ENCODE results near the gene ERC2.

ERC2 gene

DNA sequence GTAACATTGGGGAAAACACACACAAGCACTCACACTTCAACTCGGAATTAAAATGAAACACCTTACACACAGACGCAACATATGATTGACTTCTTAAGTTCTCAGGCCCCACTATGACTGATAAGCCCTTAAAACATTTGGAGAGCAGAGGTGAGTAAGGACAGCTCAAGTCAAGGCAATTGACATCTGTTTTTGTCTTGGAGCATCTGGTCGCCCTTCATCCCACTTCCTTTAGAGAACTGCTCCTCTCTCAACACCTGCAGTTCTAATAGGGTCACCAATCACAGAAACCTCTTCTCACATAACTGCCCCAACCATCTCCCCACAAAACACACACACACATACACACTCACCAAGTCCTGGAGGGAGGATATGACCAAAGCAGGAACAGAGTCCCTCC lies 43.4 kb downstream of the ERC2 start:
- no peak for DNase-seq (ENCODE audit: low read depth in 2 of 2)

DNA sequence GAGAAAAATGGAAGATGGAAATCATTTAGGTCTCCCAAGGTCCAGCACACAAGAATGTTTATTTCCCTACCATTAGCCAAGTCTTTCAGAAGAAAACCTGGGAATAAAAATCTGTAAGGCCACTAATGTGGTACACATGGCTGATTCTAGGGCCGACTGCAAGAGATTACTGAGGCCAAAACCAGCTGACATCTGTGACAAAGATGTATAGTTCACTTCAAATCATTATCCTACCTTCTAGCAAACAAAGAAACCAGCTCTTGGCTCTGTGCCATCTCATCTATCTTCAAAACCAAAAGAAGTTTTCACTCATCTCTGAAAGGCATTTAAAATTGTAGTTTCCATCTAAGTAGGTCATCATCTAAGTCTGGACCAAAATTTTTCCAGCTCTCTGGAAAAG lies 43.9 kb downstream of the ERC2 start:
- no peak for DNase-seq (ENCODE audit: low read depth in 2 of 2)

DNA sequence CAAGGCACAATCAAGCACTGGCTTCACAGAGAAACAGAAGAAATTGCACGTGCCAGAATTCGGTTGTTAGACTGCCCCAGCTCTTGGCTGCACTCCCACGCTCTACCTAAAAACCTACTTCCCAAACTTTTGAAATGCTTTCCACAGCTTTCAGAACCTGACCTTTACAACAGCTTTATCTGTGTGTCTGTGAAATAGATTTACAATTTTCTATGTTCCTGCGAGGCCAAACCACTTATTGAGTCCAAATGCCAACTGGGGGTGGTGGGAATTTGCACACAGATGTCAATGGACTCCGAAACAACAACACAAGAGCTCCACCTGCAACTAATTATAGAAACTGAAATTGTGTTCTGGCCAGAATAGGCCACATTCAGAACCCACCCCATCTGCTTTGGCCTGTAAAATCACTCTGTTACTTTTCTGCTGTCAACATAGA lies 44.6 kb downstream of the ERC2 start:
- no peak for DNase-seq (ENCODE audit: low read depth in 2 of 2)

DNA sequence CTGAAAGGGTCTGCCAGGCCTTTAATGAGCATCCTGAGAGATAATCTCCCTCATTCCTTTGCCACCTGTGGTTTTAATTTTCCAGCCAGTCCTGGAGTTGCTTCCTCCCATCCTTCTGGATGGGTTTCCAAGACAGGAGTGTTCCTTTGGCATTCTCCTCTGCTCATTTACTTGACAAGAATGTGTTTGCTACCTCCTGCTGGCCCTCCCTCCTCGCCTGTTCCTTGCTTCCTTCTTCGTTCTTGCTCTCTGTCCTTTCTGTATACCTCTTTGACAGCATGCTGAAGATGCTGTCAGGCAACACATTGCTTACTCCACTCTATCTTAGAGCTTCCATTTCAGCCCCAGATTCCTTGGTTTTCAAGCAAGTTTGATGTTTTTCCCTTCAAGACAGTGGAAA lies 46.0 kb downstream of the ERC2 start:
- DNase-seq (ENCODE audit: low read depth in 2 of 2) = no peak

DNA sequence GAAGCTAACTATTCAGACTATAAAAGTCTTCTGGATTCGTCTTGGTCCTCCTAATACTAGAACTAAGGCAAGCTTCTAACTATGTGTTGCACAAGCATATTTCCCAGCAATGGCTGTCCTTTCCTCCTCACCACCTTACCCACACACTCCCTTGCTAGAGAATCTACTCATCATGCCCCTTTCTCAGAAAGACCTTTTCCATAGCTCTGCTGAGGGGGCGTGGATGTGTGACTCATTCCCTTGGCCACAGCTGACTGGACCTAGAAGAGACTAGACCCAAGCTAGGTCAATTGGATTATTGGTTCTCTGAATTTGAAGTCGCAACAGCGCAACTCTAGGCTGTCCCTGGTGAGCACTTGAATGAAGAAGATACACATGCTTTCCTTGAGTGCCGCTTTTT lies 47.1 kb downstream of the ERC2 start:
- no peak for DNase-seq (ENCODE audit: low read depth in 2 of 2)

DNA sequence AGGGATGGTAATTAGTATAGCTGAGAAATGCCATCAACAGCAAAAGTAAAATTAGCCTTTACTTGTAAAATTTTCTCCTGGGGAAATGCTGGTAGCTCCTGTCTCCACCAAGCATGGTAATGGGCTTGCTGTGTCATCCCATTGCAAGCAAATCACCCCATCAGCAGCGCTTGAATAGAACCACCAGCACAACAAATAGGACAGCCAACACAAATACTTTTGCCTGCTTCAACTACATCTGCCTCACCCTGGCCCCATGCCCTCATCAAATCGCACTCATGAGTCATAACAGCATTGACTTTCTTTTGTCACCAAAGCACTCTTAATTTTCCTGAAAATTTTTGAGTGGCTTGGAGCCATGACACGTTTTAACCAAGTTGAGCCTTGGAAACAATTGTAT lies 52.6 kb downstream of the ERC2 start:
- no peak for DNase-seq (ENCODE audit: low read depth in 2 of 2)

DNA sequence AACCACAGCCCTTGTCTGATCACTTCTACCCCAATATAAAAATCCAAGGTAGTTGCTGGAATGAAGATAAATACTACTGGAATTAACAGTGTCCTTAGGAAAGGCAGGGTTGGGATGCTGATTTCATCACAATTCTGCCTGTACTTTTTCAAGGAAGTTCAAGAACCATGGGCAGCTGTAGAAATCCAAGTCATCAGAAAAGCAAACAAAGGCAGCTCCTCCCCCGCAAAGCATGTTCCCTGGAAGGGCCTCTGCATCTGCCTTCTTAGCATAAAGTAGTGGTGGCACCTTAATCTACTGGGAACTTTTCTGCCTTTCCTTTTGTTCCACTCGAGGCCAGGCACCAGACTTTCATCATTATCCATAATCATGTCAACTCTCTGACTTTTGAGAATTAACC lies 54.4 kb downstream of the ERC2 start:
- no peak for DNase-seq (ENCODE audit: low read depth in 2 of 2)

DNA sequence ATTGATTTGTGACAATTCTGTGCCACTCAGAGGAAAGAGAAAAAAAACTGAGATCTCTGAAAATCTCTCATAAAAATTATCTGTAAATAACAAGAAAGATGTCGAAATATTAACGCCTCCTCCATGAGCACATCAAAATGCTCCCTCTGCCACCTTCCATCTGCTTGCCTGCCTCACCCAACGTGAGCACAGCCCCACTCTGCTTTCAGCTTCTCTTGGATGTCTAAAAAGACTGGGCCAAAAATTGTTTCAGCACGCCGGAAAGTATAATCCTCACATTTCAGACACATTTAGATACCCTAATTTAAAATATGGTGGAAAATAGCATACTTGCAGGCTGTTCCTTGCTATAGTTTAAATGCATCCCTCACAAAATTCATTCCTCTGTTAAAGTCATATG lies 57.1 kb downstream of the ERC2 start:
- no peak for DNase-seq (ENCODE audit: low read depth in 2 of 2)

DNA sequence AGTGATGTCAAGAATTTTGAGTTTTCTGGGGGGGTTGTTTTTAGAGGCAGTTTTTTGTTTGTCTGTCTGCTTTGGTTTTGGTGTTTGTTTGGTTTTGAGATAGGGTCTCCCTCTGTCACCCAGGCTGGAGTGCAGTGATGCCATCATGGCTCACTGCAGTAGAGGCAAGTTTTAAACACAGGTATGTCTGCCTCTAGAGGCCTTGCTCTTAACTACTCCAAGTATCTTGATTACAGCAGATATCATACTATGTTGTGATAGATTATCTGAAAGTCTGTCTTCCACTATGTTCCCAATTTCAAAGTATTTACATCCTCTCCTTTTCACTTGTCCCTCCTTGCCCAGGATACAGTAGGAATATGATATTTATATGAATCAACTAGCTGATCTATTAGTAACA lies 57.7 kb downstream of the ERC2 start:
- no peak for DNase-seq (ENCODE audit: low read depth in 2 of 2)

DNA sequence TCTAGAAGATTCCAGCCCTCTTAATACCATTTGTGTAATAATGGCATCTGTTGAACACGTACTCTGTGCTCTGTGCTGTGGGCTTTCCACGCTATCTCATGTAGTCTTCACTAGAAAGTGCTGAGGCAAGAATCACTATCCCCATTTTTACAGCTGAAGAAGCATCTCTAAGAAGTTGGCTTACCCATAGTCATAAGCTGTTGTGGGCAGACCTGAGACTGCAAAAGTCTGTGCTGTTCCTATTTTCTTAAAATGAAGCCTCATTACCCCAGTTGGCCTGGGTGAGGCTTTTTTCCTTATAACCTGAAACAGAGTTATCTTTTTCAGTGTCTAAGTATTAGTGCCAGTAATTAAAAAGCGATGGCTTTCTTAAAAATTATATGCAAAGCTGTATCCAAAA lies 58.5 kb downstream of the ERC2 start:
- DNase-seq (ENCODE audit: low read depth in 2 of 2) = no peak

DNA sequence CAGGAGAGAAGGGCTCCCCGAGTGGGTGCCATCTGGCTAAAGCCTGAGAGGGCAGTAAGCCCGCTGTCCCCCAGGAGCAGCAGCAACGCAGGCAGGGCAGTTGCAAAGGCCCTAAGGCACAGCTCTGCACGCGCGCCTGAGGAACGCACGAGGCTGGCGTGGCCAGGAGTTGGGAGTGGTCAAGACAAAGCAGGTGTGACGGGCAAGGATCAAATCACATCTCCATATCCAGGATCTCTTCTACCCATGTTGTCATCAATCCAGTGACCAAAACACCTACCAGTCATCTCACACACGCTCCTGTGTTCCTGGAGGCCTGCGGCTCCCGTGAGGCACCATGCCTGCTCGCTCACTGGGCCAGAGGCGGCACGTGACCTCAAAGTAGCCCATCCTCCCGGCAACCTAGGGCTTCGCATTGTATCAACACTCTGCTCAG lies 59.5 kb downstream of the ERC2 start:
- DNase-seq (ENCODE audit: low read depth in 2 of 2) = no peak

DNA sequence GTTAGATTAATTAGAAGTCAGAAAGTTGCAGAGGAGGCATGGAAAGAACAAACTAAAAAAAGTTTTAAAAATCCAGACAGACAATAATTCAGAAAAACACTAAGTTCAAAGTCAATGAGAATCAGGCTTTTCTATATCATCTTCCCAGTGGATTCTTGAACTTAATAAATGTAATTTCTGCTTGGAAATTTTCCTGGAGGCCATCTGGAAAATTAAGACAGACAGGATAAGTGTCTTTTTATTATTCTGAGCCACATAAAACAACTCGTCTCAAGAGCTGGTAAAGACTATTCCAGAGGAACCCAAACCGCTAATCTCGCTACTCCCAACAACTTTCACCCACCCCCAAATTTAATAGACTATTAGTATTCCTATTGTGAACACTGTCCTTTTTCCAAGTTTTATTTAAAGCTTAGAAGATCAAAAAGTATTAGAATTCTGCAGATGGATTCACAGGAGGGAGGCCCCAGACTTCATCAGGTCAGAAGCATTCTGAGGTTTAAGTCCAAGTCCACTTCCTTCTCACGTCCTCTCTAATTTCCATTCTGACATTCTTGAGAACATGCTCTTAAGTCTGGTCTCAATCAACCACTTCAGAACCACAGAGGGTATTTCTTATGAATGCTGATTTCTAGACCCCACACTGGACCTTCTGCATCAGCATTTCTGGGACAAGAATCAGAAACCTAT lies 61.3 kb downstream of the ERC2 start:
- no peak for DNase-seq (ENCODE audit: low read depth in 2 of 2)

DNA sequence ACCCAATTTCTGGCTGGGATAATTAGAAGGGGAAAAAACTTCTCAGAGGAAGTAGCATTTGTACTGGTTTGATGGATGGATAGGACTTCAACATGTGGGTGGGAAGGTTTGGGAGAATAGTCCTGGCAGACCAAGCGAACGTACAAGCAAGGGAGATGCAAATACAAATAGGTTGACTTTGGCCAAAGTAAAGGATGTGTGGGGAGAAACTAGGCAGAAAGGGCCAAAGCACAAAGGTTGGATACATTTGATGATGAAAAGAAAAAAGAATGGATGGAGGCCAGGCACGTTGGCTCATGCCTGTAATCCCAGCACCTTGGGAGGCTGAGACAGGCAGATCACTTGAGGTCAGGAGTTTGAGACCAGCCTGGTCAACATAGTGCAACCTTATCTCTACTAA lies 63.4 kb downstream of the ERC2 start:
- DNase-seq (ENCODE audit: low read depth in 2 of 2) = no peak

DNA sequence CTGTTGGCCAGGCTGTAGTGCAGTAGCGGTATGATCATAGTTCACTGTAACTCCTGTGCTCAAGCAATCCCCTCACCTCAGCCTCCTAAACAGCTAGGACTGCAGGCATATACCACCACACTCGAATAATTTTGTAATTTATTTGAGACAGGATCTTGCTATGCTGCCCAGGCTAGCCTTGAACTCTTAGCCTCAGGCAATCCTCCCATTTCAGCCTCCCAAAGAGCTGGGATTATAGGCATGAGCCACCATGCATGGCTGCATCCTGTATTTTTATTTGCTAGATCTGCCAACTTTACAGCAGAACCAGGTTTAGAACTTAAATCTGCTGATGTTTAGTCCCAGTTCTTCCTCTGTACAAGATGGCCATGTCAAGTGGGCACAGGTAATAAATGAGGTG lies 69.6 kb downstream of the ERC2 start:
- no peak for DNase-seq (ENCODE audit: low read depth in 2 of 2)

DNA sequence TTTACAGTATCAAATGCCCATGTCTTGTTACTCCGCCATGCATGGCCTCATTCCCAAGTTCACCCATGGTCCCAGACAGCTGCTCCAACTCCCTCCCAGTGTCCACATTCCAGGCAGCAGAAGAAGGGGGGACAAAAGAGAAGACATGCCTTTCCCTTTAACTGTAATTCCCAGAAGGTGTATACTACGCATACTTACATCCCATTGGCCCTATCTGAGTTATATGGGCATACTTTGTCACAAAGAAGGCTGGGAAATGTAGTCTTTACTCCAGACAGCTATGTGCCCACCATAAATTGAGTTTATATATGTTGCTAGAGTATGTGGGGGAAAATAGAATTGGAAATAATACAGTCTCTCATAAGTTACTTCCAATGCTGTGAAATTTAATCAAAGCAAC lies 70.5 kb downstream of the ERC2 start:
- no peak for DNase-seq (ENCODE audit: low read depth in 2 of 2)

DNA sequence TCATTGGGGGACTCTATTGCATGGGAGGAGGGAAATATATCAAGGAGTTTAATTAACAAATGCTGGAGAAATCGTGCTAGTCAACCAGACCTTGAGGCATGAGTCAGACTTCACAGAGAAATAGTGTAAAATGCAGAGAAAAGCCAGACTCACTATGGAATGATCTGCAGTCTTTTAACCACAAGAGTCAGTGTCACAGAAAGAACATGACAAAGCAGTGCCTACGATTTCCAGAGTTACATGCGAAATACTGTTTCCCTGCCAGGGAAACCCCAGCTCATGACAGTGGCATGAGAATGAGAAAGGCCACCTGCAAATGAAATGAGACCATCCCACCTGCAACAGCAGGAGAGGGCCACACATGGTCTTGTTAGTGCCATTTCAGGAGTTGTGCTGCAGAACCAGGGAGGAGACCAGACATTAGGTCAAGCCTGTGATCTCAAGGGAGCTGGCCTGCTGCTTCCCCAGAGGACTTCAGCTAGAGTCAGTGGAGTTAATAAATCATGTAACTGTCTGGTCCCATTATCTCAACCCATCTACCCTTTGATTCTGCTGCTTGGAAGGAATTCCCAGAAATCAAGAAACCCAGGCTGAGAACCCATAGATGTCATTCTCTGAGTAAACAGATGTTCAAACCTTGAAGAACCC lies 79.0 kb downstream of the ERC2 start:
- no peak for DNase-seq (ENCODE audit: low read depth in 2 of 2)

DNA sequence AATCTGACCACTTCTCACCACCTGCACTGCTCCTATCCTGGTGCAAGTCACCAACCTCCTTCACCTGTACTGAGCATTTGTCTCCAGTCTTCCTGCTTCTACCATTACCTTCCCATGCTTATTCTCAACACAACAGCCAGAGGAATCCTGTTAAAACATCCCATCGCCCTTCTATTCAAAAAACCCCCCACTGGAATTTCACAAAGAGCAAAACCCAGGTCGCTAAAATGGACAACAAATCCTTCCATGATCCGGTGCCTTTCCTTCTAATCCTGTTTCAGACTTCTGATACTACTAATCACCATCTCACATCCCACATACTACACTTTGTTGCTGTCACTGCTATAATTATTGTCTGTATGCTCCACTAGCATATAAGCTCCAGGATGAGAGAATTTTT lies 85.2 kb downstream of the ERC2 start:
- no peak for DNase-seq (ENCODE audit: low read depth in 2 of 2)

DNA sequence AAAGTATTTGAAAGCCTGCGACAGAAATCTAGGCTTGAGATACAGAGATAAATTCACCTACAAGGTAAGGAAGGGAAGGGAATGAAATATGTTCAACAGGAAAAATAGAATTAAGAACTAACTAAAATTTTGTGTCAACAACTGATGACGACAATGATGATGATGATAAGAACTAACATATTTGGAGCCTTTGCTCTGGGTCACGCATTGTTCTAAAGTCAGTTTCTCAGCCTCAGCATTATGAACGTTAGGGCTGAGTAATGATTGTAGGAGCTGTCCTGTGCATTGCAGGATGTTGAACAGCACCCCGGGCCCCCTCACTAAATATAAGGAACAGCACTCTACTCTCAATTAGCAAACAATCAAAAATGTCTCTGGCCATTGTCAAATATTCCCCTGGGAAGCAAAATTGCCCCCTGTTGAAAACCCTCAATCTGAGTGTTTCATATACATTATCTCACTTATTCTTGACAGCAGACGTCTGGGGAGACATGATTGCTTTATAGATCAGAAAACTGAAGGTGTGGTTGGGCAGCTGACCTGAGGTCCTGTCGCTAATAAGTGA lies 88.5 kb downstream of the ERC2 start:
- no peak for DNase-seq (ENCODE audit: low read depth in 2 of 2)

DNA sequence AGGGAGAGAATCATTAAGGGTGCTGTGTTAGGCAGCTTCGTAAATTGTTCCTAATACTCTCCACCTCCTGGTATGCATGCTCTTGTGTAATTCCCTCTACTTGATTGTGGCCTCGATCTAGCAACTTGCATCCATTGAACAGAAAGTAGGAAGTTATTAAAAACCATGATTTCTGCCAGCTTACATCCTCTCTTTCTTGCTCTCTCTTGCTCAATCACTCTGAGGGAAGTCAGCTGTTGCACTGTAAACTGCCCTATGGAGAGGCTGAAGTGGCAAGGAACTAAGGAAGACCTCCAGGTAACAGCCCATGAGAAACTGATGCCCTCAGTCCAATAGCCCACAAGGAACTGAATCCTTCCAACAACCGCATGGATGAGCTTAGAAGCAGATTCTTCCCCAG lies 92.6 kb downstream of the ERC2 start:
- DNase-seq (ENCODE audit: low read depth in 2 of 2) = no peak

DNA sequence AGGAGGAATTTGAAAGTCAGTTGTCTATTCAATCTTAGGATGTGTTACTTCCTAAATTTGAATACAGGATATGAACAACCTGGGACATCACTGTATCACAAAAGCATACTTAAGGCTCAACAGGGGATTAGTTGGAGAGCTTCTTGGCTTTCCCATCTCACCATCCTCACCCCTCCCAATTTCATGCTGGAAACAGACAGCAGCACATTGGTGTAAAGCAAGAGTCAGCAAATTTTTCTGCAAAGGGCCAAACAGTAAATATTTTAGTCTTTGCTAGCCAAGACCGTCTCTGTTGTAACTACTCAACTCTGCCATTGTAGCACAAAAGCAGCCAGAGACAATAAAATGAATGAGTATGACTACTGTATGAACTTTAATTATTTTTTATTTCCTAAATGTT lies 94.9 kb downstream of the ERC2 start:
- no peak for DNase-seq (ENCODE audit: low read depth in 2 of 2)

DNA sequence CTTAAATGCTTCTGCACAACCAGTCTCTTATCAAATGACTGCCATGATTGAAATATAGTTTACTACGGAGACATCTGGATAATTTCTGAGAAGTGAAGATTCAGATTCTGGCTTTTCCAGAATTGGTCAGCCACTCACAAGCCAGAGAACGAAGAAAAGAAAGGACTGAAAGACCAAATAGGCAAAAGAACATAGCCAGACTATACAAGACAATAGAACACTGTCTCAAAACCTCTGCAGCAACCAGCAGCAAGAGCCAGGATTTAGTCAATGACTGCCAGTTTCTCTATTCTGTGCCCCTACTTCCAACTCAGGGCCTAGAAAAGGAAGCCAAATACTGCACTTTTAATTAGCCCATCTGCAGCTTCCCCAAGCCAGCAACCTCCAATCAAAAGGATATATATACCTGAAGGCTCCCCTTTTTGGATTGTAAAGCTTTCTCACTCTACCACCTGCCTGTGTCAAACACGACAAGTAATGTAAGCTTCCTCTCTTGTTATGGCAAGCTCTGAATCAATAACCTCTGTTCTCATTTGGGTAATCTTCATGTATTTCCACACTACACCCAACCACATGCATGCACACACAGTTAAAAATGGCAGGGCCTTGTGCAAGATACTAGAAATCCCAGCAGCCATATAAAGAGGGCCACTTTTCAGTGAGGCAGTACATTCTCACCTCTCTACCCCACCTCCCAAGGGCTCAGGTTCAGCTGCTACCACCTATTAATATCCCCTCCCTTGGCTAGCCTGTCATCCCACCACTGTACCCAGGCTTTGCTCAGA lies 97.1 kb downstream of the ERC2 start:
- DNase-seq (ENCODE audit: low read depth in 2 of 2) = no peak

DNA sequence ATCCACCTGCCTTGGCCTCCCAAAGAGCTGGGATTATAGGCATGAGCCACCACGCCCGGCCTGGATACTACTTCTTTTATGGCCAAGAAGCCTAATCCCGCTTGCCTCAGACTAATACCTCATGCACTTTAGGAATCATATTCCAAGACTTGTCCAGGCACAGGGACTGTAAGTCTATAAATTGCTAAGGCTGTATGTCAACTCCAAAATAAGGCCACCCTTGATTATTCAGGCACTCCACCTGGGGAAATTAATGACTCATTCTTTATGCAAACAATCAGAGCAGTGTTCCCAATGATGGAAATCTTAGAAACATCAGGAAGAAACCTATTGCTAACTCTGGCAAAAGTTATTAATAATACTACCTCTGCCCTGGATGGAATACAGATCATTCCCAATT lies 98.4 kb downstream of the ERC2 start:
- DNase-seq (ENCODE audit: low read depth in 2 of 2) = no peak

DNA sequence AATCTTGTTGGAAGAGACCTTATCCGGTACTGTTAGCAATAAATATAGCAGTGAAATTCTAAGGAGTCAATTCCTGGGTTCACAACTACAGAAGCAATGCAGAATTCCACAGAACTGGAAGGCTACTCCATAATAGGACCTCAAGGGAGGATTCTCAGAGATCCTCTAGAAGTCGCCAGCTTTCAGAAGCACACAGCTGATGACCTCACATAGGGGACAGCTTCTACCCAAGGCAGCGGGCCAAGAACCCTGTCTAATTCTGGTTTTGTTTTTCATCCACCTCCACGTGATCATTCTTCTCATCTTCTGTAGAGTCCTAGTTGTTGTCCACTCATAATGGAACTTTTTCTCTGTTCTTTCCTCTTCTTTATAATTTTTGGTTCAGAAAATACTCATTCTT lies 99.4 kb downstream of the ERC2 start:
- no peak for DNase-seq (ENCODE audit: low read depth in 2 of 2)

Measured in stimulated activated CD8-positive, alpha-beta memory T cell treated with anti-CD3 and anti-CD28 coated beads, Interleukin-2, amount 100 ng/mL, for 1 hour (primary cell).